HCT116 (cell line): ENCODE measurements around the gene FAM234A. TPM values are rescaled to one million over a fixed set of nuclear protein-coding genes. Genes with fewer than 3 reads are reported as not detected.

ENCODE experiments used
- ATAC-seq: fragments of 200-7000 bp; cut with Tn5 transposase; 2 replicates; pipeline ENCODE4 v1.9.1; 2020; ENCODE audit warnings: mild to moderate bottlenecking, moderate library complexity
- BruUV-seq: library from RNA; stranded (reverse); fragments of 400-500 nt; replicated peaks from 2 replicates; lab custom pipeline; 2021; lab: Mats Ljungman, UMichigan
- CTCF ChIA-PET: fragments of 300-600 bp; sonication (Branson Sonifier 250); formaldehyde crosslinking; loops from one replicate; lab custom pipeline; 2021; ENCODE audit warnings: antibody characterized with exemption; lab: Charles Lee
- POLR2A ChIA-PET: fragments of 300-600, 350-600 bp; sonication (Branson Sonifier 250); formaldehyde crosslinking; loops from one replicate; lab custom pipeline; 2021; ENCODE audit warnings: antibody characterized with exemption; lab: Charles Lee
- RAD21 ChIA-PET, 2 experiments: fragments of 300-600 bp; sonication (Branson Sonifier 250); formaldehyde crosslinking; loops; one replicate each; lab custom pipeline; 2023; ENCODE audit warnings: low total read pairs in 2 of 2; ENCODE audit not compliant: uncharacterized antibody in 2 of 2, unreplicated experiment in 2 of 2, low non-redundant PET in 1 of 2; lab: Charles Lee
- DNase-seq: peaks from one replicate; pipeline ENCODE4 v3.0.0-alpha.2; 2010; ENCODE audit warnings: low read depth, low spot score
- H2AFZ ChIP-seq: fragments of 200-600 bp; shearing (Covaris generic), sonication (generic); 2 replicates; pipeline ENCODE4 v1.6.1; 2017; ENCODE audit warnings: low read depth, mixed run types, mixed read lengths, antibody characterized with exemption, low read length; ENCODE audit not compliant: poor library complexity, severe bottlenecking
- H3K27ac ChIP-seq: 2 replicates; pipeline ENCODE4 v1.5.1; 2012; ENCODE audit warnings: low read depth, low read length
- H3K27me3 ChIP-seq: fragments of 200-600 bp; sonication (generic); 2 replicates; pipeline ENCODE4 v1.6.1; 2016; ENCODE audit warnings: mixed run types, low read length, mixed read lengths; ENCODE audit not compliant: insufficient read depth
- H3K36me3 ChIP-seq, 2 experiments: fragments of 200-500 bp in 1 of 2; fragments of 200-600 bp in 1 of 2; sonication (Bioruptor generic) in 1 of 2; sonication (generic) in 1 of 2; 2 replicates each; pipeline versions ENCODE4 v1.5.1 to v1.6.1; 2014 to 2016; ENCODE audit warnings: low read length in 2 of 2, inconsistent platforms in 1 of 2, mixed read lengths in 1 of 2, mixed run types in 1 of 2; ENCODE audit not compliant: insufficient read depth in 2 of 2, control insufficient read depth in 1 of 2
- H3K4me1 ChIP-seq, 2 experiments: fragments of 200-600 bp in 1 of 2; sonication (generic) in 1 of 2; 2 replicates each; pipeline versions ENCODE4 v1.5.1 to v1.6.1; 2012 to 2017; ENCODE audit warnings: low read length in 2 of 2, inconsistent platforms in 1 of 2, mild to moderate bottlenecking in 1 of 2, mixed read lengths in 1 of 2, mixed run types in 1 of 2, moderate library complexity in 1 of 2; ENCODE audit not compliant: insufficient read depth in 2 of 2, control insufficient read depth in 1 of 2
- H3K4me2 ChIP-seq: fragments of 200-600 bp; sonication (generic); 2 replicates; pipeline ENCODE4 v1.6.1; 2017; ENCODE audit warnings: mixed run types, low read length, mixed read lengths
- H3K4me3 ChIP-seq, 2 experiments: fragments of 200-600 bp in 1 of 2; sonication (generic) in 1 of 2; replicated peaks in 1 of 2; 2 replicates each; pipeline ENCODE4 v1.5.1; 2011 to 2016; ENCODE audit warnings: low read length in 2 of 2, control low read depth in 1 of 2, low read depth in 1 of 2, mild to moderate bottlenecking in 1 of 2, mixed read lengths in 1 of 2, mixed run types in 1 of 2
- H3K79me2 ChIP-seq: fragments of 200-600 bp; sonication (generic); 2 replicates; pipeline ENCODE4 v1.6.1; 2017; ENCODE audit warnings: mild to moderate bottlenecking, mixed run types, low read length, moderate library complexity, mixed read lengths; ENCODE audit not compliant: insufficient read depth
- H3K9ac ChIP-seq: fragments of 200-600 bp; sonication (generic); 2 replicates; pipeline ENCODE4 v1.6.1; 2016; ENCODE audit warnings: low read length, mixed read lengths
- H3K9me2 ChIP-seq: fragments of 200-600 bp; sonication (generic), shearing (Covaris generic); 2 replicates; pipeline ENCODE4 v1.6.1; 2017; ENCODE audit warnings: mixed run types, mild to moderate bottlenecking, moderate library complexity; ENCODE audit not compliant: insufficient read depth
- H3K9me3 ChIP-seq, 2 experiments: fragments of 200-500 bp in 1 of 2; fragments of 200-600 bp in 1 of 2; sonication (Bioruptor generic) in 1 of 2; sonication (generic) in 1 of 2; 2 replicates each; pipeline ENCODE4 v1.6.1; 2014 to 2017; ENCODE audit warnings: low read length in 2 of 2, mixed read lengths in 2 of 2, inconsistent platforms in 1 of 2, low read depth in 1 of 2, mild to moderate bottlenecking in 1 of 2, mixed run types in 1 of 2, moderate library complexity in 1 of 2; ENCODE audit not compliant: control insufficient read depth in 1 of 2, insufficient read depth in 1 of 2
- H4K20me1 ChIP-seq: fragments of 200-600 bp; sonication (generic), shearing (Covaris generic); 2 replicates; pipeline ENCODE4 v1.6.1; 2017; ENCODE audit warnings: mixed run types, mild to moderate bottlenecking, moderate library complexity; ENCODE audit not compliant: insufficient read depth
- CBX3 ChIP-seq: IDR thresholded peaks from 2 replicates; pipeline ENCODE4 v1.6.1; 2012; ENCODE audit warnings: low read depth
- EGR1 ChIP-seq: IDR thresholded peaks from 2 replicates; pipeline ENCODE4 v1.6.1; 2012; ENCODE audit warnings: low read depth
- ELF1 ChIP-seq: IDR thresholded peaks from 2 replicates; pipeline ENCODE4 v1.6.1; 2012; ENCODE audit warnings: low read depth, borderline replicate concordance
- EZH2 ChIP-seq: fragments of 200-600 bp; sonication (generic); IDR thresholded peaks from 2 replicates; pipeline ENCODE4 v1.6.1; 2017; ENCODE audit warnings: antibody characterized with exemption, mixed run types
- FOSL1 ChIP-seq: IDR thresholded peaks from 2 replicates; pipeline ENCODE4 v1.6.1; 2012; ENCODE audit warnings: low read depth
- JUND ChIP-seq: IDR thresholded peaks from 2 replicates; pipeline ENCODE4 v1.6.1; 2012
- RAD21 ChIP-seq: IDR thresholded peaks from 2 replicates; pipeline ENCODE4 v1.6.1; 2012; ENCODE audit warnings: low read depth, mild to moderate bottlenecking
- REST ChIP-seq: IDR thresholded peaks from 2 replicates; pipeline ENCODE4 v1.6.1; 2012; ENCODE audit warnings: low read depth
- SIN3A ChIP-seq: IDR thresholded peaks from 2 replicates; pipeline ENCODE4 v1.6.1; 2012; ENCODE audit warnings: low read depth
- SP1 ChIP-seq: IDR thresholded peaks from 2 replicates; pipeline ENCODE4 v1.6.1; 2012; ENCODE audit warnings: low read depth
- YY1 ChIP-seq: IDR thresholded peaks from 2 replicates; pipeline ENCODE4 v1.6.1; 2011; ENCODE audit warnings: low read length, low read depth, moderate library complexity, mild to moderate bottlenecking; ENCODE audit not compliant: insufficient replicate concordance; ENCODE audit errors: extremely low read depth
- ZBTB33 ChIP-seq: IDR thresholded peaks from 2 replicates; pipeline ENCODE4 v1.6.1; 2011; ENCODE audit warnings: mild to moderate bottlenecking, low read length, moderate library complexity; ENCODE audit not compliant: insufficient replicate concordance; ENCODE audit errors: extremely low read depth
- ZFX ChIP-seq: fragments of 450-650 bp; IDR thresholded peaks from 2 replicates; pipeline ENCODE4 v1.6.1; 2017
- ZNF274 ChIP-seq: fragments of 200-500 bp; sonication (Bioruptor generic); IDR thresholded peaks from 2 replicates; pipeline ENCODE4 v1.6.1; 2014; ENCODE audit warnings: mild to moderate bottlenecking, low read depth, low read length, inconsistent platforms
- intact Hi-C: fragments of 100-400 bp; cut with micrococcal nuclease; formaldehyde crosslinking; loops from 2 replicates; pipeline ENCODE4 v1.10.0; 2022
- total RNA-seq: library from RNA; stranded (reverse); gene quantifications from one replicate; pipeline ENCODE4 v1.2.1, GENCODE V29; 2021; ENCODE audit not compliant: unreplicated experiment
- TF ChIP-seq, protein P1 (sequence below), 3 experiments: fragments of 200-600 bp in 1 of 3; sonication (generic) in 1 of 3; IDR thresholded peaks in 2 of 3; conservative IDR thresholded peaks in 1 of 3; 2 replicates each; pipeline ENCODE4 v1.5.1; 2012 to 2017; ENCODE audit warnings: low read depth in 2 of 3, low read length in 2 of 3, antibody characterized with exemption in 1 of 3, borderline replicate concordance in 1 of 3, control low read depth in 1 of 3, mild to moderate bottlenecking in 1 of 3, mixed read lengths in 1 of 3, mixed run types in 1 of 3, moderate library complexity in 1 of 3; ENCODE audit not compliant: insufficient read depth in 1 of 3
- TF ChIP-seq, protein P2 (sequence below): IDR thresholded peaks from 2 replicates; pipeline ENCODE4 v1.6.1; 2012

The FAM234A gene
- total RNA-seq, 1 experiment from 2014 or later = 36.4 TPM

GRCh38 chr16:275041-275641 is 40.5 kb downstream of the FAM234A start:
- H3K4me1 ChIP-seq = no peaks in the 10 kb centered on the region
- H4K20me1 ChIP-seq = no peaks in the 10 kb centered on the region
- ChIA-PET RAD21 (no interaction called here), CTCF (no interaction called here)
- no peaks in the 10 kb centered on the region for H3K79me2 ChIP-seq
- intact Hi-C loops = no loop called here
- DNase-seq = no peak
- no peak overlapping the region for H3K4me2 ChIP-seq
- no TSS peak for BruUV-seq
- no peaks in the 10 kb centered on the region for H3K36me3 ChIP-seq
- no peak overlapping the region for H3K9ac ChIP-seq
- H3K4me3 ChIP-seq = no peak overlapping the region
- no peak overlapping the region for H2AFZ ChIP-seq
- no peak for ATAC-seq
- TF ChIP-seq FOSL1 = no peak
- no peak for TF ChIP-seq SIN3A
- no peak for TF ChIP-seq SP1
- TF ChIP-seq RAD21 = no peak
- TF ChIP-seq, protein P1, sequence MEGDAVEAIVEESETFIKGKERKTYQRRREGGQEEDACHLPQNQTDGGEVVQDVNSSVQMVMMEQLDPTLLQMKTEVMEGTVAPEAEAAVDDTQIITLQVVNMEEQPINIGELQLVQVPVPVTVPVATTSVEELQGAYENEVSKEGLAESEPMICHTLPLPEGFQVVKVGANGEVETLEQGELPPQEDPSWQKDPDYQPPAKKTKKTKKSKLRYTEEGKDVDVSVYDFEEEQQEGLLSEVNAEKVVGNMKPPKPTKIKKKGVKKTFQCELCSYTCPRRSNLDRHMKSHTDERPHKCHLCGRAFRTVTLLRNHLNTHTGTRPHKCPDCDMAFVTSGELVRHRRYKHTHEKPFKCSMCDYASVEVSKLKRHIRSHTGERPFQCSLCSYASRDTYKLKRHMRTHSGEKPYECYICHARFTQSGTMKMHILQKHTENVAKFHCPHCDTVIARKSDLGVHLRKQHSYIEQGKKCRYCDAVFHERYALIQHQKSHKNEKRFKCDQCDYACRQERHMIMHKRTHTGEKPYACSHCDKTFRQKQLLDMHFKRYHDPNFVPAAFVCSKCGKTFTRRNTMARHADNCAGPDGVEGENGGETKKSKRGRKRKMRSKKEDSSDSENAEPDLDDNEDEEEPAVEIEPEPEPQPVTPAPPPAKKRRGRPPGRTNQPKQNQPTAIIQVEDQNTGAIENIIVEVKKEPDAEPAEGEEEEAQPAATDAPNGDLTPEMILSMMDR (IDR thresholded peaks at IDR 0.05 in 2 of 3, conservative IDR thresholded peaks at IDR 0.05 in 1 of 3; ENCODE audit: borderline replicate concordance in 1 of 3, insufficient read depth in 1 of 3, low read depth in 2 of 3, low read length in 2 of 3) = no peak
- TF ChIP-seq, protein P2, sequence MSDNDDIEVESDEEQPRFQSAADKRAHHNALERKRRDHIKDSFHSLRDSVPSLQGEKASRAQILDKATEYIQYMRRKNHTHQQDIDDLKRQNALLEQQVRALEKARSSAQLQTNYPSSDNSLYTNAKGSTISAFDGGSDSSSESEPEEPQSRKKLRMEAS = no peak
- TF ChIP-seq CBX3 = no peak
- TF ChIP-seq ELF1 = no peak
- TF ChIP-seq EGR1 = no peak
- TF ChIP-seq ZNF274 = no peak
- TF ChIP-seq EZH2 = no peak
- no peak for TF ChIP-seq JUND
- no peak for TF ChIP-seq ZBTB33
- no peak for TF ChIP-seq ZFX
- TF ChIP-seq REST = no peak
- no peak for TF ChIP-seq YY1
- TF ChIP-seq, all 23 proteins: peak for 0
- POLR2A ChIA-PET = no interaction called here
- no peaks in the 10 kb centered on the region for H3K9me3 ChIP-seq
- H3K9me2 ChIP-seq = no peaks in the 10 kb centered on the region
- no peaks in the 10 kb centered on the region for H3K27me3 ChIP-seq
- no peak overlapping the region for H3K27ac ChIP-seq
